HG03025 (cell line): ENCODE measurements around the gene ART5.

Source experiments
- ATAC-seq: cut with Tn5 transposase; IDR thresholded peaks from one replicate; pipeline ENCODE4 v1.9.1; 2021; ENCODE audit warnings: mild to moderate bottlenecking, moderate library complexity; ENCODE audit not compliant: unreplicated experiment, low FRiP score

ART5 gene, protein sequence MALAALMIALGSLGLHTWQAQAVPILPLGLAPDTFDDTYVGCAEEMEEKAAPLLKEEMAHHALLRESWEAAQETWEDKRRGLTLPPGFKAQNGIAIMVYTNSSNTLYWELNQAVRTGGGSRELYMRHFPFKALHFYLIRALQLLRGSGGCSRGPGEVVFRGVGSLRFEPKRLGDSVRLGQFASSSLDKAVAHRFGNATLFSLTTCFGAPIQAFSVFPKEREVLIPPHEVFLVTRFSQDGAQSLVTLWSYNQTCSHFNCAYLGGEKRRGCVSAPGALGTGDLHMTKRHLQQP

DNA sequence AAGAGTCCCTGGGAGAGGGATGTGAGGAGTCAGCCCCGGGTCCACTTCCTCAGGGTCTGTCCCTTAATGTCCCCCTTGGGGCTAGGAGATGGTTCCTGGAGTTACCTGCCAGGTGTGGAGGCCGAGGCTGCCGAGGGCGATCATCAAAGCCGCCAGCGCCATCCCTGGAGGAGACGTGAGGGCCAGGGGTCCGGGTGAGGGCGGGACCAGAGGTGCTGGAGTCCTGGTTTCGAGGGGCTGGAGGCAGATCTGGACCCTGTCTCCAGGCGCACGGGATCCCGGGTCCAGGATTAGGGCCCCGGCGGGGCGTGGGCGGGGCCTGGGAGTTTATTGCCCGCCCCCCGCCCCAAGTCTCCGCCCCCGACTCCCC, at the start of gene ART5:
Gene ART5, minus strand, starts transcription at position 292 of the 370 bp plus-strand sequence. Its CDS starts 130 bp downstream, at position 162.
- no peak for ATAC-seq

GRCh38 chr11:3686751-3687150, 45.0 kb upstream of the ART5 start:
- ATAC-seq, result no peak

DNA sequence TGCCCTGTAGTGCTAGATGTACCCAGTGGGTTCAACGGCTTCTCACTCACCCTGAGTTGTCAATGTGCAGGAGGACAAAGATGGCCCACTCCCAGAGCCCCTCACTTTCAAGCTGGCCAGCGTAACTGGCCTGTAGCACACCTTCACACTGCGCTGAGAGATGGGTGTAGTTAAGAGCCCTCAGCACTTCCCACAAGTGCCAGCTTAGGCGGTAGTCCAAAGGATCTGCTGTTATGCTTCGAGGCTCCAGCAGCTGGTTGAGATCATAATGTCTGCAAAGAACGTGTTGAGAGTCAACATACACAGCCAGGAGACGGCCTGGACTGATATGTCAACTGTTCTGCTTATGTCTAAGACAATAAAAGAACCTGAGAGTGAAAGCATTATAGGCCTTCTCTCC, 44.1 kb upstream of the ART5 start:
- ATAC-seq, result no peak

DNA sequence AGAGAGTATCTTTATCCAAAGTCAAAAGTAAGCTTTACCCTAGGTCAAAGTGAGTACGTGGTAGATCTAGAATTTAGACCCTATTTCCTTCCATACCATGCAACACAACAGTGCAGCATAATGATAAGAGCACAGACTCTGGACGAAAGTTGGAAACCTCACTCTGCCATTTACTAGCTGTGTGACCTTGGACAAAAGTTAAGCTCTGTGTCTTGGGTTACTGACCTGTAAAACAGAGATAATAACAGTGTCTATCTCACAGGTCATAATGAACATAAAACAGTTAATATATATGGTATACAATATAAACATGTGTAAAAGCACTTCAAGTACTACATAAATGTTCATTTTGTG, 43.0 kb upstream of the ART5 start:
- no peak for ATAC-seq

- ATAC-seq, result no peak
Observed at GRCh38 chr11:3684129-3684818, 42.5 kb upstream of the ART5 start.

- ATAC-seq, result no peak
Observed at GRCh38 chr11:3683039-3683438, 41.2 kb upstream of the ART5 start.

DNA sequence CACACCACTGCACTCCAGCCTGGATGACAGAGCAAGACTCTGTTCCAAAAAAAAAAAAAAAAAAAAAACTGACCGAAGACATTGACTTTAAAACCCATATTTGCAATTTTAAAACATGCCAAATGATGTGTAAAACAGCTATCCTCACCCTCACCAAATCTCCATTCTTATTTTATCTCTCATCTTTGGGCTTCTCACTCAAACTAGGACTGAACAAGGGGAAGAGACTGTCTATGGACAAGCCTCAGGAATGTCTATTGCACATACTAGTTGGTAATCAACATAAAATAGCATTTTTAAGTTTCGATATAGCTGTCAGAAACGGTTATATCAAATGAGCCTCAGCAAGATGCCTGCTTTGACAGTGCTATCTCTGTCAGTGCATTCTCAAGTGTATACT, 37.3 kb upstream of the ART5 start:
- ATAC-seq, result no peak

DNA sequence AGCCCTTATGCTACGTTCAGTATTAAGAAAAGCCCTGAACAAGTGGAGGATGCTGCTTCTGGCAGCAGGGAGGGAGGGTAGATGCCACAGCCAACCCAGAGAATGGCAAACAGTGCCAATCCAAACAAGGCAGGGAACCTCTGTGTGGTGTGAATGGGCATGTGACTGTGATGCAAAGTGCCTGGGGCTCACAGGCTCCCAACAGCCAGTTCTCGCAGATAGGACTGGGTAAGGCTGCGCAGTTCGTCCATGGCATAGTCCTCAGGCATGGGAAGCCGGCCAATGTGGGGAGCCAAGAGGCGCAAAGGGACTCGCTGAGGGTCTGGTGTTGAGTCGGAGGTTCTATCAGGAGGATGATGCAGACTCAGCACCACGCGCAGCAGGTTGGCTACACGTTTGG, 34.2 kb upstream of the ART5 start:
- ATAC-seq, result no peak

DNA sequence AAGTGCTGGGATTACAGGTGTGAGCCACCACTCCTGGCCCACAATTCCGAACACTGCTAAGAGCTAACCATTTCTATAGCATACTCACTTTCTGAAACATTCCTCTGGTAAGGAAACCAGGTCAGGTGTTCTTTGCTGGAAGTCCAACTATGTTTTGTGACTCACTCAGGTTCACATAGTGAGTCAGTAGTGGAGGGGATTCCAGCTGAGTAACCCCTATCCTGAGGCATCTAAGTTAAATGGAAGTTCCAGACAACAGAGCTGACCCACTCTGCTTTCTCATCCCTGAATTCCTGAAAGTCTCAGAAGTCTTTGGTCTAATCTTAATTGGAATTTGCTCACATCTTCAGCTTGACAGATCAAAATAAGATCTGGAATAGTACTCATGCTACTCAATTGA, 32.4 kb upstream of the ART5 start:
- ATAC-seq, result no peak

DNA sequence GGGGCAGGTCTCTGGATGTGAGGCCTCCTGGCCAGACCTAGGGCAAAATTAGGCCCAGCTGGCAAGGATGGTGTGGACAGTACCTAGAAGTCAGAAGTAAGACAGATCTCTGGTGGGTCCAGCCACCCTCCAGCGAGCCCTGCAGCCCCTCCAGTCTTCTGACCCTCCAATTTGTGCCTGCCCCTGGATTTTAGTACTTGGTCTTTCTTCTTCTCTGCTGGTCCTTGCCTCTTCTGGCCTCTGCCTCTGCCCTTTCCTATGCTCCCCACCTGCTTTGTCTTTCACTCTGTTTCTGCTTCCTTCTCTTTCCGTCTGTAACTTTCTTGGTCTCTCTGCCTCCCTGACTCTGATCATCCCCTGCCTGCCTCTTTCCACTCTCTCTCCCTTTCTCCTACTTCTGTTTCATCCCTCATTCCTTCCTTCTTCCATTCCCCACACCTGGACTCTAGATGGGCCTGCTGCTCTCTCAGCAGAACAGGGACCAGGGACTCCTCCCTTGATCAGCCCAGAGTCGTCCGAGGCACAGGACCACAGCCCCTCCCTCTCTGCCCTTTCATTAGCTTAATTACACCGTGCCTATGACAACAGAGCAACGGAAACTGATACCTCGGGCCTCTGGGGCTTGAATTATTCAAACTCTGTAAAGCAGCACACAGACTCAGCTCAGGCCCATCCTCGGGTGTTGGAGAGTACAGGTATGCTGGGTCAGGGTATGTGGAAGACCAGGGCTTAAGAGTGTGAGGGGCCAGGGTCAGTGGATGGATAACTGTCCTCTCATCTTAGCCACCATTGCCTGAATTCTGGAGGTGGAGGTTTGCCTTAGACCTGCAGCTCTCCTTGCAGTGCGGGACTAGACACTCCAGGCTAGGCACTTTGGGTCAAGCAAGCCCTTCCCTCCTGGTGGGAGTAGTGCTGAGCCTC, 29.8 kb upstream of the ART5 start, which contains the start of gene CHRNA10:
Gene CHRNA10, minus strand, starts transcription at position 51 of the 921 bp plus-strand sequence. CDS start 72 bp downstream, outside the sequence.
- no peak for ATAC-seq

- ATAC-seq, result no peak
Observed at GRCh38 chr11:3669742-3670183, 28.0 kb upstream of the ART5 start.

- ATAC-seq, result no peak
Observed at GRCh38 chr11:3669128-3669527, 27.3 kb upstream of the ART5 start.

DNA sequence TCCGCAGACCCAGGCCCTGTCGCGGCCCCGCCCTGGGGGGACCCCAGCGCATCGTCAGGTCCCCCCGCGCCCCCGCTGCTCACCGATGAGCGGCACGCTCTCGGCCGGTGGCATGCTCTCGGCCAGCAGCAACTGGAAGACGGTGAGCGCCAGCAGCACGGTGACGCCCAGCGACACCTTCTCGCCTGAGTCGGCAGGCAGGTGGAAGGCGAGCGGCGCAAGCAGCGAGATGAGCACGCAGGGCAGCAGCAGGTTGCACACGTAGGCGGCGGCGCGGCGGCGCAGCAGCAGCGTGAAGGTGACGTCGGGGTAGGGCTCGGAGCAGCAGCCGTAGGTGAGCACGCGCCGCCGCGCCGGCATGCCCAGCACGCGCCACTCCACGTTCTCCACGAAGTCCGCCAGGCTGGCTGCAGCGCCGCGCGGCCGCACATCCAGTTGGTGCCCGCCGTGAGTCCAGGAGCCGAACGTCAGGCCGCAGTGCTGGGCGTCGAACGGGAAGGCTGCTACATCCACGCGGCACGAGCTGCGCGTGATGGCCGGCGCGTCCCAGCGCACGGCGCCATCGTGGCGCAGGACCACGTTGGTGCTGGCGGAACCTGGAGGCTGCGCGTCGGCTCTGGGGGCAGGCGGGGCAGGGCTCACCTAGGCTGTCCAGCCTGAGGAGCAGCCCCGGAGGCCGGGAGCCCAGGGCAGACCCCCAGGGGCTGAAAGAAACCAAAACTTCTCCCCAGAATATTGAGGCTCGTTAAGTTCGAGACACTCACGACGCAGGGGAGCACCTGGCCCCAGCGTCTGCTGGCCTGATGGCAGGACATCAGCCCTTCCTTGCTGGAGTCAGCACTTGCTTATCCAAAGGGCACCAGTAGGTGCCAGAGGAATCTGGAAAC, 25.6 kb upstream of the ART5 start:
- ATAC-seq, result no peak

DNA sequence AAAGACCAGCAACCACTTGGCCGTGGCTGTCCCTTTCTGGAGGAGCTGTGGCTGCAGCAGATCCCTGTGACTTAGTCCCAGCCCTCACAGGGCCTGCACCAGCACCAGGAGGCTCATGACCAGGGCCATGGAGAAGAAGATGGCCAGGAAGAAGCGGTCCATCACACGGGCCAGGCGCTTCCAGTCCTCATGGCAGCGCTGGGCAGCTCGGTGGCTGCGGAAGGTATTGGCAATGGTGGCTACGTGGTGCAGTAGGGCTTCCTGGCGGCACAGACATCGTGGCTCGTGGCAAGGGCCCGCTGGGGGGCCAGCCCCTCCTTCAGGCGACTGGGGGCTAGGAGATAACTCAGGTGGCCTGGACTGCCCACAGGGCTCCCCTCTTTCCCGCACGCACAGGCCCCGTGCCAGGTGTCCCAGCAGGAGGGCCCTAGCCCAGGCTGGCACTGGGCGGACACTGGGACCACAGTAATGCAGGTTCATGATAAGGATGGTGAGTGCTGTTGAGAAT, 24.3 kb upstream of the ART5 start:
- no peak for ATAC-seq

DNA sequence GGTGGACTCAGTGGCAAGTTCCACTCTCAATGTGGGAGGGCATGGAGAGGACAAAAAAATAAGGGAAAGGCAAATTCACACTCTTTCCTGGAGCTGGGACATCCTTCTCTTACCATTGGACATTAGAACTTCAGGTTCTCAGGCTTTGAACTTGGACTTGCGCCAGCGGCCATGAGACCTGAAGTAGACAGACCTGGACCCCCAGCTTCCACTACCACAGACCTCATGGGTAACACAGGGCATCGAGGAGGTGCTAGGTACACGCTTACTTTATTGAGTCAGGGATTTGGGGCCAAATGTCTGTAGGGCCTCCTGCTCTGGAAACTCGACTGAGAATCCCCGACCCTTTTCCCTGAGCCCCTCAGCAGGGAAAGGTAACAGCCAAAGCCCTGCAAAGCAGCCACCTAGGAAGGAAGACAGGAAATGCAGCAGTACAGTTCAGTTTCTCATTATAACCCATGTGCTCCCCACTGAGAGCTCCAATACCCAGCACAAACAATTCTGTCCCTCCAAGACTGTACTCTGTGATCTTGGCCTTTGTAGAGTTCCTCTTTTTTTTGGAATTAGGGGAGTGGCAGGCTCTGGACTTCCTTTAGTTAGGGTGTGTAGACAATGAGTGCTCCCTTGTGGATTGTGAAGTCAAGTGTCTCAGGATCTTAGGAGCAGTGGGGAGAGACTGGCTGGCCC, 23.7 kb upstream of the ART5 start:
- no peak for ATAC-seq

- ATAC-seq, result no peak
Observed at GRCh38 chr11:3664032-3664630, 22.3 kb upstream of the ART5 start.

- no peak for ATAC-seq
Observed at GRCh38 chr11:3662856-3663255, 21.1 kb upstream of the ART5 start.

- ATAC-seq, result no peak
Observed at GRCh38 chr11:3660960-3661359, 19.2 kb upstream of the ART5 start.
